ENCODE measurements around the gene GNG2.
A peak's percentile ranks its signal among the peaks of the same experiment; 100 is the strongest.

The GNG2 gene

DNA sequence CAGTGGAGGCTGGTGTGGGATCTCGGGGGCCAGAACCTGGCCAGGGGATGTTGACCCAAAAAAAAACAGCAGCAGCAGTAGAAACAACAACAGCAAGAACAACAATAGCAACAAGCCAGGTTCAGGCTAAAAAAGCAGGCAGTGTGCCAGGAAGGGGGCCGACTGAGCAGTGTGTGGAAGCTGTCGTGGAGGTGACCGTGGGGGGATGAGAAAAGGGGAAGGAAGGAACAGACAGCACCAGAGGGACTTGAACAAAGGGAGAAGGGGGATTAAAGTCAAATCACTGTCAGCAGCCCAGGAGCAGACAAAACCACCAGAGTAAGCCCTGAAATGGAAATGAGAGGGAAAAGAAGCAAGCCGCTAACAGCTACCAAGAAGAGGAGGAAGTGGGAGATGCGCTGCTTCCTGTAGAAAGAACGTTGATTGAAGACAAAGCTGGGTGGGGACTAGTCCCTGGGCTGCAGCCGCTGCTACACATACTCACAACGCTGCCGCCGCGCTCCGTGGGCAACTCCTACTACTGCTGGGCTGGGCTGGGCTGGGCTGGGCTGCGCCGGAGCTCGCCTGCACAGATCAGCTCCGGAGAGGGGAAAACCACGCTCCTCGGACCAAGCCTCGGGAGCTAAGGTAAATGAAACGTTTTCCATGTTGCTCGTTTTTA lies at the start of gene GNG2:
GNG2 (plus strand) TSS at position 449 of the 661 bp plus-strand sequence. CDS start 90,067 bp downstream, outside the sequence.
- peak within 1 kb of the TSS; percentile 63 for H3K4me3 ChIP-seq (replicated peaks; ENCODE audit: low read depth, low read length)
- no peak for TF ChIP-seq CTCF (IDR thresholded peaks at IDR 0.05; ENCODE audit: low read depth, low read length, missing control alignments)
- no peak for DNase-seq (ENCODE audit: extremely low read depth, low read depth)

- no peak overlapping the region for H3K4me3 ChIP-seq (replicated peaks; ENCODE audit: low read depth, low read length)
- DNase-seq (ENCODE audit: extremely low read depth, low read depth): no peak
- TF ChIP-seq CTCF (IDR thresholded peaks at IDR 0.05; ENCODE audit: low read depth, low read length, missing control alignments): no peak
Measured at GRCh38 chr14:51811706-51812105, 48.7 kb upstream of the GNG2 start.

- H3K4me3 ChIP-seq (replicated peaks; ENCODE audit: low read depth, low read length): no peak overlapping the region
- DNase-seq (ENCODE audit: extremely low read depth, low read depth): no peak
- no peak for TF ChIP-seq CTCF (IDR thresholded peaks at IDR 0.05; ENCODE audit: low read depth, low read length, missing control alignments)
Measured at GRCh38 chr14:51816031-51816430, 44.4 kb upstream of the GNG2 start.

- DNase-seq (ENCODE audit: extremely low read depth, low read depth): no peak
- H3K4me3 ChIP-seq (replicated peaks; ENCODE audit: low read depth, low read length): no peak overlapping the region
- no peak for TF ChIP-seq CTCF (IDR thresholded peaks at IDR 0.05; ENCODE audit: low read depth, low read length, missing control alignments)
Measured at GRCh38 chr14:51817326-51817725, 43.1 kb upstream of the GNG2 start.

GRCh38 chr14:51818748-51819380 lies 41.5 kb upstream of the GNG2 start:
- DNase-seq (ENCODE audit: extremely low read depth, low read depth): no peak
- TF ChIP-seq CTCF (IDR thresholded peaks at IDR 0.05; ENCODE audit: low read depth, low read length, missing control alignments): no peak
- no peak overlapping the region for H3K4me3 ChIP-seq (replicated peaks; ENCODE audit: low read depth, low read length)

DNA sequence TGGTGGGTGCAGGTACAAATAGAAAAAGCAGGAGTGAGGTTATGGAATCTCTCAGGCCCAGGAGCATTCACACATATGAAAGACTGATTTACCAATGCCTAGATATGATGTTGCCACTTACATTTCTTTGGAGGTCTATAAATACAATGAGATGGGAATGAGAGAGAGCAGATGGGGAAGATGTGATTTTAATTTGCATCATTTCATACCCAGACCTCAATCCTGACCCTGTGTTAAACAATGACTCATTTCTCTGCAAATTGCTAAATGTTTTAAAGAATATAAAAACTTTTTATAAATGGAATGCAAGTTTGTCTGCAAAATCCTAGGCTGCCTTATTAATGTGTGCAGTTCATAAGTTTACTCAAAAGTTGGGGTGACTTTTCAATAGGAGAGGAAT lies 38.6 kb upstream of the GNG2 start:
- no peak for DNase-seq (ENCODE audit: extremely low read depth, low read depth)
- no peak overlapping the region for H3K4me3 ChIP-seq (replicated peaks; ENCODE audit: low read depth, low read length)
- no peak for TF ChIP-seq CTCF (IDR thresholded peaks at IDR 0.05; ENCODE audit: low read depth, low read length, missing control alignments)
